GM12878 (cell line): ENCODE results near the gene TRIB2. TPM values are rescaled to one million over a fixed set of nuclear protein-coding genes. Genes with fewer than 3 reads are reported as not detected.

Source experiments
- ATAC-seq: fragments of 200-7000 bp; cut with Tn5 transposase; 3 replicates; pipeline ENCODE4 v1.9.1; 2020; ENCODE audit warnings: mild to moderate bottlenecking, moderate library complexity
- BruUV-seq: library from RNA; stranded (reverse); fragments of 400-500 nt; replicated peaks from 2 replicates; lab custom pipeline; 2021; lab: Mats Ljungman, UMichigan
- CTCF ChIA-PET: fragments of 300-600 bp; sonication (Branson Sonifier 250); formaldehyde crosslinking; extraction: SDS; loops from one replicate; lab custom pipeline; 2021; ENCODE audit warnings: inconsistent platforms; lab: Yijun Ruan, JAX
- POLR2A ChIA-PET: fragments of 350-600 bp; formaldehyde crosslinking; extraction: SDS; loops from one replicate; lab custom pipeline; 2021; ENCODE audit warnings: inconsistent platforms; lab: Charles Lee
- RAD21 ChIA-PET: fragments of 300-600 bp; sonication (Branson Sonifier 250); formaldehyde crosslinking; loops from one replicate; lab custom pipeline; 2023; ENCODE audit warnings: antibody characterized with exemption; ENCODE audit not compliant: unreplicated experiment; lab: Charles Lee
- SMC1A ChIA-PET: fragments of 300-600 bp; sonication (Branson Sonifier 250); formaldehyde crosslinking; loops from one replicate; lab custom pipeline; 2023; ENCODE audit not compliant: unreplicated experiment, uncharacterized antibody; lab: Charles Lee
- DNase-seq: peaks from one replicate; pipeline ENCODE4 v3.0.0-alpha.2; 2011; ENCODE audit warnings: low read depth, low spot score
- FAIRE-seq: peaks from 3 replicates; lab custom pipeline; 2011; peaks lifted over from hg19 to GRCh38; lab: Jason Lieb, UNC
- H2AFZ ChIP-seq: 2 replicates; pipeline ENCODE4 v1.6.0; 2011; ENCODE audit warnings: low read depth, low read length, control low read depth; ENCODE audit not compliant: control insufficient read depth
- H3K27ac ChIP-seq: 2 replicates; pipeline ENCODE4 v1.5.1; 2011; ENCODE audit warnings: control low read depth; ENCODE audit not compliant: control insufficient read depth, insufficient read depth
- H3K27me3 ChIP-seq, 2 experiments: replicated peaks in 1 of 2; 2 replicates each; pipeline versions ENCODE4 v1.6.0 to v1.6.1; 2011; ENCODE audit warnings: low read length in 1 of 2; ENCODE audit not compliant: control insufficient read depth in 2 of 2, insufficient read depth in 2 of 2
- H3K36me3 ChIP-seq, 2 experiments: 2 replicates each; pipeline ENCODE4 v1.5.1; 2011; ENCODE audit warnings: low read length in 1 of 2; ENCODE audit not compliant: control insufficient read depth in 2 of 2, insufficient read depth in 2 of 2
- H3K4me1 ChIP-seq: 2 replicates; pipeline ENCODE4 v1.6.1; 2011; ENCODE audit warnings: mild to moderate bottlenecking, low read length, moderate library complexity, mixed read lengths; ENCODE audit not compliant: control insufficient read depth, insufficient read depth
- H3K4me2 ChIP-seq: 2 replicates; pipeline ENCODE4 v1.6.0; 2011; ENCODE audit warnings: control low read depth; ENCODE audit not compliant: control insufficient read depth, insufficient read depth
- H3K4me3 ChIP-seq: fragments of 200-600 bp; sonication (generic); 2 replicates; pipeline ENCODE4 v1.5.1; 2016
- H3K79me2 ChIP-seq: 2 replicates; pipeline ENCODE4 v1.6.0; 2011; ENCODE audit warnings: low read length; ENCODE audit not compliant: control insufficient read depth, insufficient read depth
- H3K9ac ChIP-seq: 2 replicates; pipeline ENCODE4 v1.8.0; 2011; ENCODE audit warnings: low read length, control low read depth, mixed read lengths; ENCODE audit not compliant: control insufficient read depth, insufficient read depth
- H3K9me3 ChIP-seq: replicated peaks from 3 replicates; pipeline ENCODE4 v1.5.1; 2011; ENCODE audit warnings: mild to moderate bottlenecking, low read length; ENCODE audit not compliant: control insufficient read depth, insufficient read depth
- H4K20me1 ChIP-seq: 2 replicates; pipeline ENCODE4 v1.6.0; 2011; ENCODE audit not compliant: control insufficient read depth, insufficient read depth
- BRCA1 ChIP-seq: IDR thresholded peaks from 2 replicates; pipeline ENCODE4 v1.6.1; 2011; ENCODE audit warnings: low read depth, low read length, improper control_type of control experiment
- CREM ChIP-seq: IDR thresholded peaks from 2 replicates; pipeline ENCODE4 v1.6.1; 2014; ENCODE audit warnings: antibody characterized with exemption, low read depth
- EGR1 ChIP-seq, 2 experiments: IDR thresholded peaks; 1 replicate in 1 of 2; 2 replicates in 1 of 2; pipeline ENCODE4 v1.6.1; 2011 to 2012; ENCODE audit warnings: low read depth in 2 of 2, low read length in 2 of 2, borderline replicate concordance in 1 of 2, mild to moderate bottlenecking in 1 of 2, moderate library complexity in 1 of 2
- ESRRA ChIP-seq: IDR thresholded peaks from 2 replicates; pipeline ENCODE4 v1.6.1; 2012; ENCODE audit warnings: mild to moderate bottlenecking, low read length, improper control_type of control experiment
- GABPA ChIP-seq: IDR thresholded peaks from 2 replicates; pipeline ENCODE4 v1.6.1; 2014; ENCODE audit warnings: antibody characterized with exemption, low read depth, mild to moderate bottlenecking, inconsistent platforms
- HDGF ChIP-seq: fragments of 450-650 bp; IDR thresholded peaks from 2 replicates; pipeline ENCODE4 v1.6.1; 2016; ENCODE audit warnings: antibody characterized with exemption
- MXI1 ChIP-seq: fragments of 150-350 bp; IDR thresholded peaks from 2 replicates; pipeline ENCODE4 v1.6.1; 2011; ENCODE audit warnings: low read depth, mild to moderate bottlenecking, inconsistent platforms, low read length, improper control_type of control experiment
- MYB ChIP-seq: fragments of 150-350 bp; IDR thresholded peaks from 2 replicates; pipeline ENCODE4 v1.6.1; 2014; ENCODE audit warnings: mild to moderate bottlenecking, low read depth, low read length, borderline replicate concordance
- NFIC ChIP-seq: IDR thresholded peaks from 2 replicates; pipeline ENCODE4 v1.6.1; 2012; ENCODE audit warnings: low read depth, mild to moderate bottlenecking, inconsistent platforms, low read length, moderate library complexity
- NR2F1 ChIP-seq: fragments of 450-650 bp; conservative IDR thresholded peaks from 2 replicates; pipeline ENCODE4 v1.6.1; 2017; ENCODE audit warnings: mild to moderate bottlenecking
- PAX8 ChIP-seq: fragments of 450-650 bp; IDR thresholded peaks from 2 replicates; pipeline ENCODE4 v1.6.1; 2017; ENCODE audit warnings: mild to moderate bottlenecking, moderate library complexity
- POLR2AphosphoS5 ChIP-seq: IDR thresholded peaks from 2 replicates; pipeline ENCODE4 v1.6.1; 2011; ENCODE audit warnings: mild to moderate bottlenecking, low read length, inconsistent platforms
- POU2F2 ChIP-seq: IDR thresholded peaks from 3 replicates; pipeline ENCODE4 v1.6.1; 2011; ENCODE audit warnings: low read depth, mild to moderate bottlenecking, low read length, borderline replicate concordance
- RAD51 ChIP-seq: fragments of 450-650 bp; IDR thresholded peaks from 2 replicates; pipeline ENCODE4 v1.6.1; 2016; ENCODE audit warnings: moderate library complexity, mild to moderate bottlenecking, inconsistent platforms
- TCF7 ChIP-seq: IDR thresholded peaks from 2 replicates; pipeline ENCODE4 v1.6.1; 2014; ENCODE audit warnings: antibody characterized with exemption, borderline replicate concordance
- ZNF217 ChIP-seq: fragments of 450-650 bp; IDR thresholded peaks from 2 replicates; pipeline ENCODE4 v1.6.1; 2017; ENCODE audit warnings: antibody characterized with exemption, mild to moderate bottlenecking
- WGBS: methylation state at CpG from one replicate; pipeline ENCODE4 v1.1.6; 2016; ENCODE audit warnings: low lambda C conversion rate; ENCODE audit not compliant: insufficient replicate concordance, insufficient coverage; ENCODE audit errors: missing lambda C conversion rate; 5-methylcytosine and 5-hydroxymethylcytosine counted together
- in situ Hi-C: fragments of 300-500 bp; cut with MboI; formaldehyde crosslinking; loops from 9 replicates; pipeline ENCODE4 v1.14.3; 2018; ENCODE audit warnings: mixed read lengths
- intact Hi-C: fragments of 100-400 bp; cut with micrococcal nuclease; formaldehyde crosslinking; loops from one replicate; pipeline ENCODE4 v1.14.2; 2022; ENCODE audit not compliant: unreplicated experiment
- polyA plus RNA-seq, 11 experiments: library from polyadenylated mRNA; depleted of rRNA in 4 of 11; unstranded in 6 of 11; stranded (reverse) in 5 of 11; fragments of >200 nt; fragmentation: Nextera tagmentation in 4 of 11; fragmentation: Illumina TruSeq in 1 of 11; extraction: Ambion mirVana in 4 of 11; extraction: Trizol in 1 of 11; gene quantifications; 1 replicate in 1 of 11; 2 replicates in 10 of 11; pipeline versions ENCODE4 v1.2.1 to v1.2.3, GENCODE V29; 2011 to 2016; ENCODE audit warnings: inconsistent platforms in 2 of 11, missing spikeins in 2 of 11, low read depth in 1 of 11
- total RNA-seq, 4 experiments: library from RNA; depleted of rRNA in 3 of 4; stranded (reverse); fragments of >200 nt in 3 of 4; fragmentation: Illumina TruSeq in 1 of 4; extraction: Trizol in 1 of 4; gene quantifications; 2 replicates each; pipeline versions ENCODE4 v1.2.1 to v1.2.3, GENCODE V29; 2013 to 2021
- TF ChIP-seq, protein P1 (sequence below): IDR thresholded peaks from 2 replicates; pipeline ENCODE4 v1.6.1; 2011; ENCODE audit warnings: mild to moderate bottlenecking, low read depth, low read length, moderate library complexity; ENCODE audit not compliant: insufficient replicate concordance

The TRIB2 gene
- total and polyA plus RNA-seq, 10 of the 15 experiments (the other 5 are each of a cell fraction or from before 2014, with no cell fraction given): 1.6 to 9.2 (median 5.2) TPM

DNA sequence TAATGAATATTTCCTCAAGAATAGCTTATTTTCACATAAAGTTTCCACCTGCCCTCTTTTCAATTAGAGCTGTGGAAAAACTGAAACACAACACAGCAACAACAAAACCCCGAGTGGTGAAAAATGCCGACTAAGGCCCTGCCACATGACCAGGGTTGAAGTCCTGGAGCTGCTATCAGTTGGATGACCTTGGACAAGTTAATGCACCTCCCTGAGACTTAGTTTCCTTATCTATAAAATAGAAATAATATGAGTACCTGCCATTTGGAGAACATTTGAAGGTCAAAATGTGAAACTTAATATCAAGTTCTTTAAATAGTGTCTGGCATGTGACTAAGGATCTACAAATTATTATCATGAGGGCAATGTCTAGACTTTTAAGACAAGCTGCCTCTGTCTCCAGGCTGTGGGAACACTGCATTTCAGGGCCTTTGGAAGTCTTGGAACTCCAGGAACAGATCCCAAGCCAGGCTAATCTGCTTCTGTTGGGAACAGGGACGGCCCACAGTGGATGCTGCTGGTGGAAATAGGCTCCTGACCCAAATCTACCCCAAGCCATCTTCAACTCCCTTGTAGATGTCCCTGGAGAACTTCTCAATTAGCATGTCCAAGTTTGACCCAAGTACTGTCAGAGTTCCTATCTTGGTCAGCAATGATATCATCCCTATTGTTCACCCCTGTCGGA is 42.0 kb upstream of the TRIB2 start:
- Histone ChIP-seq H3K9ac (no peak overlapping the region), H3K4me1 (no peaks in the 10 kb centered on the region), H3K9me3 (no peaks in the 10 kb centered on the region; the same call in 2 of the 3 replicates), H2AFZ (no peak overlapping the region), H4K20me1 (no peaks in the 10 kb centered on the region), H3K79me2 (no peaks in the 10 kb centered on the region), H3K27me3 (no peaks in the 10 kb centered on the region; a peak in 1 of 4 replicates), H3K27ac (no peak overlapping the region), H3K36me3 (no peaks in the 10 kb centered on the region), H3K4me3 (no peak overlapping the region), H3K4me2 (no peak overlapping the region)
- BruUV-seq: no TSS peak
- ChIA-PET RAD21 (no interaction called here), CTCF (interaction anchor here (1.0 kb wide), 2 partner anchors 10 to 17 kb away, joined by 3 to 4 read pairs; no protein-coding TSS in a partner anchor), POLR2A (no interaction called here), SMC1A (interaction anchor here (0.5 to 1.5 kb wide), 4 partner anchors 22 to 788 kb away, joined by 3 to 4 read pairs (median 3); partner anchors contain the start of gene TRIB2)
- in situ Hi-C loops: no loop called here
- FAIRE-seq: no peak
- intact Hi-C loops: no loop called here
- TF ChIP-seq POU2F2 (no peak), PAX8 (no peak), ZNF217 (no peak), EGR1 (IDR thresholded peaks at IDR 0.05; ENCODE audit: borderline replicate concordance in 1 of 2, low read depth in 2 of 2, low read length in 2 of 2) (no peak), TCF7 (no peak), GABPA (no peak), POLR2AphosphoS5 (no peak), MXI1 (no peak), RAD51 (no peak), BRCA1 (no peak), NR2F1 (no peak), ESRRA (no peak), HDGF (no peak), MYB (no peak), CREM (no peak), NFIC (no peak)
- TF ChIP-seq, protein P1, sequence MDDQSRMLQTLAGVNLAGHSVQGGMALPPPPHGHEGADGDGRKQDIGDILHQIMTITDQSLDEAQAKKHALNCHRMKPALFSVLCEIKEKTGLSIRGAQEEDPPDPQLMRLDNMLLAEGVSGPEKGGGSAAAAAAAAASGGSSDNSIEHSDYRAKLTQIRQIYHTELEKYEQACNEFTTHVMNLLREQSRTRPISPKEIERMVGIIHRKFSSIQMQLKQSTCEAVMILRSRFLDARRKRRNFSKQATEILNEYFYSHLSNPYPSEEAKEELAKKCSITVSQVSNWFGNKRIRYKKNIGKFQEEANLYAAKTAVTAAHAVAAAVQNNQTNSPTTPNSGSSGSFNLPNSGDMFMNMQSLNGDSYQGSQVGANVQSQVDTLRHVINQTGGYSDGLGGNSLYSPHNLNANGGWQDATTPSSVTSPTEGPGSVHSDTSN: no peak
- 30% methylated on average over 4 of the region's 4 CpGs for WGBS
- no peak for ATAC-seq
- DNase-seq: no peak
